Erythroblast (primary cell): ENCODE measurements around the gene TBRG1.

Experiments
- GATA1 ChIP-seq: IDR thresholded peaks from 2 replicates; pipeline ENCODE4 v1.6.1; 2011; ENCODE audit warnings: low read depth, mild to moderate bottlenecking, control low read depth, low read length, moderate library complexity
- POLR2A ChIP-seq: IDR thresholded peaks from 2 replicates; pipeline ENCODE4 v1.6.1; 2011; ENCODE audit warnings: mild to moderate bottlenecking, low read length

DNA sequence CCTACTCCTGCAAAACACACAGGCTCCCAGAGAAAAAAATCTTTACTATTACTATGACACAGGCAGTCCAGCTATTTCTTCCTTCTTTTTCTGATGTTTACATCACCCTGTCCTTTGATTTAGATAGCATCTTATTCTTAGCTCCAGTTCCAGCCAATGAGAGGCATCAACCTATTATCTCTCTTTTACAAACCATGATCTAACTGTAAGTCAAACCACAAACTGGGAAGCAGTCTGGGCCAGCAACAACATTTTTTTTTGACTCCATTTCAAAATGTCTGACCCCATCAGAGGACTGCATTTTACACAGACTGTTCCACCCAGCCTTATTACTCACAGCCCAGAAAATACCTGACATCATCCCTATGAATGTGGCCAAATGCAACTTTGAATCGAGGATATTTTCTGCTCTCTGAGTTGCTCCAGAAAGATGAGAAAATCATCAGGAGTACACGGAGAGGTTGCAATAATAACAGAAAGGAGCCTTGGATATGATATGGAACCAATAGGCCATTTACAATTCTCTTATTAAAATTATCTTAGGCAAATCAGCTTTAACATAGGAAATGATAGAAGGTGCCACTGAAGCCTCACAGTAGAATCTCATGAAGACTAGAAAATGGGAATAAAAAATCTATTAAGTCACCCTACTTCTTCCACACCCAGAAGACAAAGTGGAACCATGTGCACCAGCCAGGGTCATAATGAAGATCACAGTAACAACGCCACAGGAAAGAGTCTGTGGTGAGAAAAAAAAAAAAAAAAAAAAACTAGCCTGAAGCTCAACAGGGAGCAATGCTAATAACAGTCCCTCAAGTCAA lies 21.2 kb downstream of the TBRG1 start:
- TF ChIP-seq POLR2A (peak; percentile 27), GATA1 (no peak)
